GM12872 (cell line): Measurements from ENCODE around the gene ITGB3.

Experiments
- CTCF ChIP-seq: IDR thresholded peaks from 3 replicates; pipeline ENCODE4 v1.5.1; 2011; ENCODE audit warnings: low read depth, mild to moderate bottlenecking, low read length, moderate library complexity; ENCODE audit not compliant: insufficient read depth

Gene ITGB3

GRCh38 chr17:47232465-47232864 is 21.2 kb upstream of the ITGB3 start:
- no peak for TF ChIP-seq CTCF

- no peak for TF ChIP-seq CTCF
These were observed 18.1 kb upstream of the ITGB3 start for GRCh38 chr17:47235506-47235905.

- TF ChIP-seq CTCF, result no peak
These were observed 17.7 kb upstream of the ITGB3 start for GRCh38 chr17:47235923-47236322.

- no peak for TF ChIP-seq CTCF
These were observed 15.8 kb upstream of the ITGB3 start for GRCh38 chr17:47237841-47238240.

GRCh38 chr17:47238321-47239010 is 15.2 kb upstream of the ITGB3 start:
- no peak for TF ChIP-seq CTCF

- TF ChIP-seq CTCF, result no peak
These were observed 14.0 kb upstream of the ITGB3 start for GRCh38 chr17:47239619-47239966.

GRCh38 chr17:47239967-47240651 is 13.5 kb upstream of the ITGB3 start:
- no peak for TF ChIP-seq CTCF
